ENCODE measurements around the gene TTR. TPM values are rescaled to one million over a fixed set of nuclear protein-coding genes. Genes with fewer than 3 reads are reported as not detected.

TTR gene
- total RNA-seq, 4 donors from 2014 or later: not detected

DNA sequence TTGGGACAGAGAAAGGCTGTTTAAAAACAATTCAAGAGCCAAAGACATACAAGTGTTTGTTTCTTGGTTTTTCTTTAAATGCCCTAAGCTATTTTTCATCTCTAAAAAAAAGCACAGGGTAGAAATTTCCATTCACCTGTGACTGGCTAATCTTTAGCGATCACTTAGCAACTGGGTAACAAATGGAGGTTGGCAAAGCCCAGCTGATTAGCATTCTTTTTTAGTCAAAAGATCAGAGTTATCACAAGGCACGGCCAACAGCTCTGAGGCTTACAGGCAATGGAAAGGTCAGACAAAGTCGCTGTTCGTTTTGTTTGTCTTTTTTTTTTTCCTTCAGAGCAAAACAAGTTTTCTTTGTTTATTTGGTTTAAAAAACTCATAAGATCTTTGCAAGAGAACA, 29.0 kb upstream of the TTR start:
- no peaks in the 10 kb centered on the region for H3K36me3 ChIP-seq
- intact Hi-C loops (cut with DNase I; ENCODE audit: low total_unique reads): no loop called here
- no peaks in the 10 kb centered on the region for H3K9me3 ChIP-seq
- no peaks in the 10 kb centered on the region for H3K4me1 ChIP-seq
- no peak for DNase-seq
- H3K27me3 ChIP-seq: no peaks in the 10 kb centered on the region
- H3K27ac ChIP-seq: no peak overlapping the region
- H3K4me3 ChIP-seq: no peak overlapping the region
- no peak for TF ChIP-seq CTCF (IDR thresholded peaks at IDR 0.05)
- TF ChIP-seq POLR2A (IDR thresholded peaks at IDR 0.05): no peak

- TF ChIP-seq POLR2A (IDR thresholded peaks at IDR 0.05): no peak
- no peak for TF ChIP-seq CTCF (IDR thresholded peaks at IDR 0.05)
- no peak overlapping the region for H3K4me3 ChIP-seq
- no peaks in the 10 kb centered on the region for H3K9me3 ChIP-seq
- H3K27ac ChIP-seq: no peak overlapping the region
- no peaks in the 10 kb centered on the region for H3K36me3 ChIP-seq
- H3K27me3 ChIP-seq: no peaks in the 10 kb centered on the region
- no peak for DNase-seq
- H3K4me1 ChIP-seq: no peaks in the 10 kb centered on the region
- intact Hi-C loops (cut with DNase I; ENCODE audit: low total_unique reads): no loop called here
Measured at GRCh38 chr18:31563778-31564177, 27.9 kb upstream of the TTR start.

DNA sequence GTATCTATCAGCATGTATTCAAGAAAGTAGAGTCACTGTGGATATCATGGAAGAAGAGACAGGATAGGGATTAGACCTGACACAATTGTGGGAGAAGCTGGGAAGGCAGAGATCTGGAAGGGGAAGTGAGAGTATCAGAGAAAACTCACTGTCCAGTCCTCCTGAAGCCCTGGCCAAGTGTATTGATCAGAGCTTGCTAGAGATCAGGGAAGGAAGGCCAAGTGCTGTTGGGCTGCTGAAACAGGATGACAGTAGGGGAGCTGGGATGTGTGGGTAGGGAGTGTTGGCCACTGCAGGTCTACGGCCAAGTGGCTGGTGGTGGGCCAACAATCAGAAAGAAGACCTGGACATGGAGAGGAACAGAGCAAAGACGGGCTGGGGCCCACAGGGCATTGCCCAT, 26.3 kb upstream of the TTR start:
- H3K27ac ChIP-seq: no peak overlapping the region
- no peaks in the 10 kb centered on the region for H3K27me3 ChIP-seq
- no peak overlapping the region for H3K4me3 ChIP-seq
- intact Hi-C loops (cut with DNase I; ENCODE audit: low total_unique reads): no loop called here
- H3K9me3 ChIP-seq: no peaks in the 10 kb centered on the region
- no peaks in the 10 kb centered on the region for H3K36me3 ChIP-seq
- no peaks in the 10 kb centered on the region for H3K4me1 ChIP-seq
- DNase-seq: no peak
- TF ChIP-seq CTCF (IDR thresholded peaks at IDR 0.05): no peak
- no peak for TF ChIP-seq POLR2A (IDR thresholded peaks at IDR 0.05)

GRCh38 chr18:31565782-31566512, 25.7 kb upstream of the TTR start:
- TF ChIP-seq CTCF (IDR thresholded peaks at IDR 0.05) (no peak), POLR2A (IDR thresholded peaks at IDR 0.05) (no peak)
- H3K27me3 ChIP-seq: no peaks in the 10 kb centered on the region
- H3K36me3 ChIP-seq: no peaks in the 10 kb centered on the region
- H3K4me1 ChIP-seq: no peaks in the 10 kb centered on the region
- no peak for DNase-seq
- intact Hi-C loops (cut with DNase I; ENCODE audit: low total_unique reads): no loop called here
- no peak overlapping the region for H3K27ac ChIP-seq
- H3K9me3 ChIP-seq: no peaks in the 10 kb centered on the region
- no peak overlapping the region for H3K4me3 ChIP-seq

DNA sequence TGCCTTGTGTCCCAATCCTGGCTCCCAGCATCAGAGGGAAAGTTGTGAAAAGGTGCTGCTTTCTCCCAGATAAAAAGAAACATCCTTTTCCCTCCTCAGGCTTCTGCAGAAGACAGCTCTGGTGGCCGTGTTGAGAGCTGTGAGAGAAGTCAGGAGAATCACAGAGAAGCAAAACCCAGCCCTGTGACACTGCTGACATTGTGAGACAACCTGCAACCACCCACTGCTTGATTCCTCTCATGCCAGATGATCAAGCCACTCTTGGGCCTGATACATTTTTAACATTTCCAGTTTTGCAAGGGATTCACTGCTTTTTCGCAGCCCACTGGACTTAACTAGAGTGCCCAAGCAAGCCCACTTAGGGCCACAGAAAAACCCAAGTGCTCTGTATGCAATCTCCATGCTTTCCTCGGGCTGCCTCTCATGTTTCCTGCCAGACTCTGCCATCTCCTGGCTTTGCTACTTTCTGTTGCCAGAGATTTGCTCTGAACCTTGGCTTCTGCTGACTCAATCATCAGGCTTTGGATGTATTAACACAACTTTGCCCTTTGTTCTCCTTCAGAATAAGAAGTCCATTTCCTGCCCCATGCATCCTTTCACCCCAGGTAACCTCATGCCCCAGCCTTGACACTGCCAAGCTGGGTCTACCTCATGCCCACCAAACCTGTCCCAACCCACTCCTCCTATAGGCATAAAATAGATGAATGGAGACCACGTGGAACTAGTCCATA, 24.9 kb upstream of the TTR start:
- H3K27me3 ChIP-seq: no peaks in the 10 kb centered on the region
- H3K4me1 ChIP-seq: no peaks in the 10 kb centered on the region
- H3K36me3 ChIP-seq: no peaks in the 10 kb centered on the region
- no peak for TF ChIP-seq CTCF (IDR thresholded peaks at IDR 0.05)
- TF ChIP-seq POLR2A (IDR thresholded peaks at IDR 0.05): no peak
- intact Hi-C loops (cut with DNase I; ENCODE audit: low total_unique reads): no loop called here
- H3K27ac ChIP-seq: no peak overlapping the region
- no peaks in the 10 kb centered on the region for H3K9me3 ChIP-seq
- no peak for DNase-seq
- H3K4me3 ChIP-seq: no peak overlapping the region
